DMS79 treated with DMSO at 0.1 percent for 48 hours (cell line): Measurements from ENCODE around the gene CYB5A.
A peak's percentile ranks its signal among the peaks of the same experiment; 100 is the strongest.
"Not testable (repeated sequence)": the region's sequence is repeated elsewhere in the genome, so short reads cannot be mapped to it uniquely, and the experiment has no call there.

Experiments
- DNase-seq: peaks from one replicate; lab custom pipeline; 2025; lab: John Stamatoyannopoulos, UW

Gene CYB5A

DNA sequence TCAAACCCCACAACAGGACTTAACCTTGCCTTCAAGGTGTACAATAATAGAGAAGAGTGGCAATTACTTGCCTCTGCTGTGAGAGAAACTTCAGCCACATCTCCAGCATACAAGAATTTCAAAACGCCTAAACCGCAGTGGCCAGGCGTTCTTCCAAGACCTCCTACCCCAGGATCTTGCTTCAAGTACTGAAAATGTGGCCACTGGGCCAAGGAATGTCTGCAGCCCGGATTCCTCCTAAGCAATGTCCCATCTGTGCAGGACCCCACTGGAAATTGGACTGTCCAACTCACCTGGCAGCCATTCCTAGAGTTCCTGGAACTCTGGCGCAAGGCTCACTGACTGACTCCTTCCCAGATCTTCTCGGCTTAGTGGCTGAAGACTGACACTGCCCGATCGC, 2.8 kb upstream of the CYB5A start:
- DNase-seq: no peak

DNA sequence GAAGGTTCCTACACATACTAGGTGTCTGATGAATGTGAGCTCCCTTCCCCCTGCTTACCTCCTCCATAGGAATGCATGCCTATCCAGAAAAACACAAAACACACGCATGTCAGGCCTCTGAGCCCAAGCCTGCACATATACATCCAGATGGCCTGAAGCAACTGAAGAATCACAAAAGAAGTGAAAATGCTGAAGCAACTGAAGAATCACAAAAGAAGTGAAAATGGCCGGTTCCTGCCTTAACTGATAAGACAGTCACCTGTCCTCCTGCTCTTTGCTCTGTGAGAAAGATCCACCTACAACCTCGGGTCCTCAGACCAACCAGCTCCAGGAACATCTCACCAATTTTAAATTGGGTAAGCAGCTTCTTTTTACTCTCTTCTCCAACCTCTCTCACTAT, 1.2 kb upstream of the CYB5A start:
- DNase-seq: not testable (repeated sequence)

GRCh38 chr18:74292541-74292858, 737 bp upstream of the CYB5A start:
- DNase-seq: no peak

GRCh38 chr18:74291472-74291770, 342 bp downstream of the CYB5A start:
- DNase-seq: peak; percentile 54

GRCh38 chr18:74290794-74291471, 830 bp downstream of the CYB5A start:
- peak; percentile 54 for DNase-seq

GRCh38 chr18:74290021-74290420, 1.7 kb downstream of the CYB5A start:
- no peak for DNase-seq

DNA sequence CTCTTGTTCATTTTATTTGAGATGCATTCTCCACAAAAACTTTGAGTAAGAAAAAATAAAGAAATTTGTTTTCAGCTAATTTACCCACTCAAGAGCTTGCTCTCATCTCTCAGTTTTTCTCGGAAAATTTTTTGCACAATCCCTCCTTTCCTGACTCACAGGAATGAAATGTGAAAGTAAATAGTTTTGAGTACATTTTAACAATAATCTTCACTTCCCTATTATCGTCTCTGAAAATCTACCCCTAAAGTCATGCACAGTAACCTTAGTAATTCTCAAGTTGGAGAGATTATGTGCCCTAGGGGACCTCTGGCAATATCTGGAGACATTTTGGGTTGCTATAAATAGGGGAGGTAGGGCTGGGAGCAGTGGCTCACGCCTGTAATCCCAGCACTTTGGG, 2.6 kb downstream of the CYB5A start:
- no peak for DNase-seq

DNA sequence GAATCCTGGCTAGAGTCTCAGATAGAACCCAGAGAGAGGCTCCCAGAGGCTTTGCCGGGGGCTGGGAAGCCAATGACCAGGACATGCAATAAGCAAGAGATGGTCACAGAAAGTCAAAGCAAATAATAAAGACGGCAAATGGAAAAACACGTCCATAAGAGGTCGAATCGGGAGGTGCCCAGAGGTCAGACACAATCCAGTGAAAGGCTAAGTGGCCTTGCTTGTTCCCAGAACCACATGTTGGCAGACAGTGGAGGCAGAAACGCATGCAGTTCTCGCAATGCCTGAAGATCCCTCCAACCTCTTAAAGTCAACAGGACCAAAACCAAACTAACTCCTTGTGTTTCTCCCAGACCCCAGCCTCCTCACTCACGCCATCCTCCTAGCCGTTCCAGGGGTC, 3.0 kb downstream of the CYB5A start:
- DNase-seq: no peak

- no peak for DNase-seq
These were observed 3.7 kb downstream of the CYB5A start for GRCh38 chr18:74288041-74288440.

DNA sequence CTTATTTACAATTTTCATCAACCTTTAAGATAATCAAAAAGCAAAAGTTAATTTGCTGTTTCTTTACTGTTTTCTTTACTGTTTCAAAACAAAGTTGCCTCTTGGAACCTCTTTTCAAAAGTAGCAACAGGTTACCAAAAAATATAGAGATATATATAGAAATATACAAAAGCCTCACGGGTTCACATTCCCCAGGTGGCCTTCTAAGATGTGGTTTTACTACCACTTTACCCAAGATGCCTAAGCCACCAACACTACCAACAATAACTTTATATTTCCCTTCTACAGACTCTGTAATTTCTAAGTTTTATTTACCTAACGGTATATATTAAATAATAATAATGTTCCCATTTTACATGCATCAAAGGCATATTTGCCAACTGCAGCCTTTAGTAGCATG, 4.9 kb downstream of the CYB5A start:
- no peak for DNase-seq

GRCh38 chr18:74286106-74286855, 5.5 kb downstream of the CYB5A start:
- no peak for DNase-seq

DNA sequence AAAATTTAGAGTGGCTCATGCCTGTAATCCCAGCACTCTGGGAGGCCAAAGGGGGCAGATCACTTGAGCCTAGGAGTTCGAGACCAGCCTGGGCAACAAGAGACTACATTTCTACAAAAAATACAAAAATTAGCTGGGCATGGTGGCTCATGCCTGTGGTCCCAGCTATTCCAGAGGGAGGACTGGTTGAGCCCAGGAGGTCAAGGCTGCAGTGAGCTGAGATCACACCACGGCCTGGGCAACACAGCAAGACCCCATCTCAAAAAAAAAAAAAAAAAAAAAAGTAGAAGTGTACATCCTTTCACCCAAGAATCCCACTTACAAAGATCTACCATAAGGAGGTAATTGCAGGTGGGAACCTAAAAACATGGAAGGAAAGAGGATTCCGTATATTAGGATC, 6.2 kb downstream of the CYB5A start:
- DNase-seq: not testable (repeated sequence)

DNA sequence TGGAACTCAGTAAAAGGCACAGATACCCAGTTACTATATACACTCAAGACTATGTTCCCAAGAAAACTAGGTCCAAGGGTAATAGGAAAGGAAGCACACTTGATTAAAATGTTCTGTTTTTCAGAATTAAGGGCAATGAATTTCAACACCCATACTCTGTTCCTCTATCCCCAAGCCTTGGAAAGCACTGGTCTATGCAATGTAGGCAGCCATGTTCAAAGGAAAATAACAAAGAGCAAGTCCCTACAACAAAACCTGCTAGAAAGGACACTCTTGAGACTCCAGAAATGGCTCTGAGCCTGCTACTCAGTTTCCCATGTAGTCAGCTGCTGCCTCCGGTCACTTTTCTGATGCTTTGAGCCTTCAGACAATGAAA, 6.8 kb downstream of the CYB5A start:
- DNase-seq: no peak

DNA sequence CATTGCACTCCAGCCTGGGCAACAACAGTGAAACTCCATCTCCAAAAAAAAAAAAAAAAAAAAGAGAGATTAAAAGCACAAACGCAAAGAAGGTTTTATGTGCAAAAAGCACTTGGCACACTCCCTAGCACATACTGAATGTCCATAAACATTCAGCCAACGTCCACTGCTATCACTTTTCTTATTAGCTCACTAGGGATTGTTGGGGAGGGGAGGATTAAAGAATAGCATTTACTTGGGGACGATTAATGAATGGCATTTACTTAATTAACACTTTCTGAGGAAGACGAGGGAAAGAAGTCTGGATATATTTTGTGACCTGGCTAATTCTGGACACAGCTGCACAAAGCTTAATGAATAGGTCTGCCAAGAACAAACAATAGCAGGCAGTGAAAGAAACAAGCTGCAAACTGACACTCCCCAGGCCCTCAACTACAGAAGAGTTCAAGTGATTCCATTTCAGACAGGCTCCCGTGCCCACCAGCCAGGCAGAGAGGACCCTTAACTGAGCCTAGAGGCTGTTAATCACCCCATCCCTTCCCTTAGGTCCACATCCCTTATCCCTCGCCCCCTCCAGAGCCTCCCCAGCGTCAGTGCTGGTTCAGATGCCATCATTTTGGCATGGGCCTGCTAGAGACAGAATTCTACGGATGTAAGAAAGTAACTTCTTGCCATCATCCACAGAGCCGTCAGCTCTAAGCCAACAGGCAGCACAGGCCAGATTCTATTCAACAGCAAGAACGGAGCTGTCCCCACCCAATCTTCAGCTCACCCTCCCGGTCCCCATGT, 7.4 kb downstream of the CYB5A start:
- DNase-seq: peak; percentile 29

DNA sequence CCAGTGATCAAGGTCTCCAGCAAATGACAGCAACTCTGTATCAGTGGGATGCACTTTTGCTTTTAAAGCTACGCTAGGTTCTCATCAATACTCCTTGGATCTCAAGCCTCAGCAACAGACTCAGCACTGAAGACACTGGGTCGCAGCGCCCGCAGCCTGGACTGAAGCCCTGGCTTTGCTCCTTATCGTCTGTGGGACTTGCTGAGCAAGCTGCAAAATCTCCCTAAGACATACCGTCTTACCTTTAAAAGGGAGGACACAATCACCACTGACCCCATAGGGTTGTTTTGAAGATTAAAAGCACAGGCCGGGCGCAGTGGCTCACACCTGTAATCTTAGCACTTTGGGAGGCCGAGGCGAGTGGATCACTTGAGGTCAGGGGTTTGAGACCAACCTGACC, 8.1 kb downstream of the CYB5A start:
- no peak for DNase-seq

DNA sequence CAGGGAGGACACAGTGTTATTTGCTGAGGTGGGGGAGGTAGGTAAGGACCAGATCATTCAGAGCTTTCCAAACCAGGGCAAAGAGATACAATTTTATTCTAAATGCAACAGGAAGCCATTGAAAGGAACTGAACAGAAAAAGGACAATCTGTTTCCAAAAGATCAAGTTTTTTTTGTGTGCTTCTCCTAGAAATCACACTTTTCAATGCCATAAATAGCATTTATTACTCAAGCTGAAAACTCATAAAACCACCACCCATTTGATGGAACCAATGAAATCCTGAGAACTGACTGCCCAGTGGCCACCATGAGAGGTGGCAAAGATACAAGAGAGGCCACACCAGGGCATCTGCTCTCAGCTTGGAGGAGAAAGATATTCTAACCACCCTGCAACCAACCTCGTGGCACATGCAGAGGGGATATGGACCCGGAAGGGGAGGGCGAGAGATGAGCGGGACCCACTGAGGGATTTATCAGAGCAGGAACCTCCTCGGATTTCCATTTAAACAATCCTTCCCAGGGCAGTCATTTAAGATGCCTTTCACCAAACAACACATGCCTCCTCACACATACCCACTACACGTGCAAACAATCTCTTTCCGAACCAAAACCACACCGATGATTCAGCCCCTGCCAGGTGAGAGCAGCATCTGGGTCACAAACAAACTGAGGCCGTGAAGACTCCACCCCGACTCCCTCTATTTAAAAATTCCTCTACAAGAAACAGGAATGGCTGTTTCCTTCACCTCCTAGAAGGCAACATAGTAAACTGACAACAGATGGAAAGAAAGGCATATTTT, 8.8 kb downstream of the CYB5A start:
- no peak for DNase-seq

- DNase-seq: no peak
These were observed 9.6 kb downstream of the CYB5A start for GRCh38 chr18:74281980-74282754.

GRCh38 chr18:74281011-74281979, 10.5 kb downstream of the CYB5A start:
- peak; percentile 14 for DNase-seq

GRCh38 chr18:74278983-74279382, 12.8 kb downstream of the CYB5A start:
- no peak for DNase-seq

DNA sequence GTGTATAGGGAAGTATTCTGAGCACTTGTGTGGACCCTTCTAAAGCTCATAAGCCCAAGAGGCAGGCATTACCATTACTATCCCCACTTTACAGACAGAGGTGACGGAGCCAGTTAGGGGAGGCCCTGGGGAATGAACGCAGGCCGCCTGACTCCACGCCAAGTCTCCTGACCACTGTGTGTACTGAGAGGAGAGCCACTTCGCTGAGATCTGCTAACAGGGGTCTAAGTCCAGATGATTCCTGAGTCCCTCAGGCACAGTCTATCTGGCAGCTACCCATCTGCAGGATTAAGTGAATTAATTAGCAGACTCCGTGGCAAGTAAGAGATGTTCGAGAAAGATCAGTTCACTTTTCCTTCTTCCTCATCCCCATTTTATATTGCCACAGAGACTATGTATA, 13.7 kb downstream of the CYB5A start:
- DNase-seq: no peak

DNA sequence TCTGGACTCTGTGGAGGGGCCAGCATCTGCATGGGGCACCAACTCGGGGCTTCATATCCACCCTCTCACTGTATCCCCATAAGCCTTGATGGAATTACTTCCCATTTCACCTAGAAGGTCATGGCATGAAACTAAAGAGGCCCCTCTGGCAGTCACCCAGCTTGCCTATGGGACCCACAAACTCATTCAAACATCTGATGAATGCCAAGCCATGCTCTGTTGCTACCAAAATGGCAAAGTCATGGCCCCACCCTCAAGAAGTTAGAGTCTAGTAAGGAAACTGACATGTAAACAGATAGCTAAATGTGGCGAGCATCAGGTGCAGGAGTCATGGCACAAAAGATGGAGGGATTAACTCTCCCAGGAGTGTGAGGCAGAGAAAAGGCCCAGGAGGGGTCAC, 14.5 kb downstream of the CYB5A start:
- DNase-seq: no peak
